Activated B cell treated with CpG ODN at 0.5 μM for 24 hours (primary cell): Measurements from ENCODE around the gene CD207. TPM values are rescaled to one million over a fixed set of nuclear protein-coding genes. Genes with fewer than 3 reads are reported as not detected.

ENCODE experiments used
- ATAC-seq: fragments of 200-7000 bp; cut with Tn5 transposase; one replicate; pipeline ENCODE4 v1.10.0; 2021; ENCODE audit warnings: low read depth, mild to moderate bottlenecking, moderate library complexity
- CTCF ChIA-PET: fragments of 350-600 bp; sonication (Branson Sonifier 250); formaldehyde crosslinking; loops from one replicate; lab custom pipeline; 2021; ENCODE audit warnings: antibody characterized with exemption; lab: Charles Lee
- POLR2A ChIA-PET: fragments of 350-600 bp; sonication (Branson Sonifier 250); formaldehyde crosslinking; loops from one replicate; lab custom pipeline; 2021; ENCODE audit warnings: antibody characterized with exemption; lab: Charles Lee
- DNase-seq: peaks from one replicate; pipeline ENCODE4 v3.0.0; 2022
- H3K27ac Mint-ChIP-seq: one replicate; pipeline ENCODE4 v1.8.0; 2020; ENCODE audit warnings: mixed read lengths
- H3K27me3 Mint-ChIP-seq: one replicate; pipeline ENCODE4 v1.8.0; 2021; ENCODE audit warnings: mixed read lengths
- H3K36me3 Mint-ChIP-seq: one replicate; pipeline ENCODE4 v1.8.0; 2021; ENCODE audit warnings: low read depth, mixed read lengths
- H3K4me1 Mint-ChIP-seq: one replicate; pipeline ENCODE4 v1.8.0; 2021; ENCODE audit warnings: mixed read lengths
- H3K4me3 Mint-ChIP-seq: one replicate; pipeline ENCODE4 v1.8.0; 2020; ENCODE audit warnings: mild to moderate bottlenecking, mixed read lengths
- H3K9me3 Mint-ChIP-seq: one replicate; pipeline ENCODE4 v1.8.0; 2020; ENCODE audit warnings: mixed read lengths
- CTCF ChIP-seq: fragments of 200-600 bp; IDR thresholded peaks from one replicate; pipeline ENCODE4 v1.8.0; 2022; ENCODE audit warnings: antibody characterized with exemption, mild to moderate bottlenecking
- intact Hi-C: fragments of 100-400 bp; cut with micrococcal nuclease; formaldehyde crosslinking; loops from one replicate; pipeline ENCODE4 v1.15.1; 2024
- total RNA-seq: library from RNA; stranded (reverse); gene quantifications from 2 replicates; pipeline ENCODE4 v1.2.3, GENCODE V29; 2022

The CD207 gene
- total RNA-seq, 1 donor from 2014 or later, result not detected

- ChIA-PET CTCF (interaction anchor here (2.6 to 6.9 kb wide), 2 partner anchors 78 to 132 kb away, joined by 7 to 62 read pairs; no protein-coding TSS in a partner anchor), POLR2A (no interaction called here)
- H3K4me3 Mint-ChIP-seq, result no peak overlapping the region
- no peak overlapping the region for H3K27ac Mint-ChIP-seq
- intact Hi-C loops, result no loop called here
- peaks cover 41% of the 10 kb centered on the region for H3K27me3 Mint-ChIP-seq
- ATAC-seq, result no peak
- H3K9me3 Mint-ChIP-seq, result no peaks in the 10 kb centered on the region
- peaks cover 6% of the 10 kb centered on the region for H3K4me1 Mint-ChIP-seq
- DNase-seq, result no peak
- no peak for TF ChIP-seq CTCF
- no peaks in the 10 kb centered on the region for H3K36me3 Mint-ChIP-seq
These were observed 33.4 kb upstream of the CD207 start for GRCh38 chr2:70868970-70869369.

- H3K27ac Mint-ChIP-seq, result no peak overlapping the region
- DNase-seq (peak; percentile 39), ATAC-seq (no peak)
- peak; percentile 50 for TF ChIP-seq CTCF
- POLR2A ChIA-PET, result no interaction called here
- H3K36me3 Mint-ChIP-seq, result no peaks in the 10 kb centered on the region
- peaks cover 3% of the 10 kb centered on the region for H3K4me1 Mint-ChIP-seq
- intact Hi-C loops, result loop anchor here (2.0 kb wide), 1 partner anchor 87 kb away; no protein-coding TSS in a partner anchor
- no peak overlapping the region for H3K4me3 Mint-ChIP-seq
- CTCF ChIA-PET, result interaction anchor here (1.1 to 3.1 kb wide), 2 partner anchors 9 to 86 kb away, joined by 5 to 19 read pairs; no protein-coding TSS in a partner anchor
- H3K9me3 Mint-ChIP-seq, result no peaks in the 10 kb centered on the region
- H3K27me3 Mint-ChIP-seq, result peaks cover 54% of the 10 kb centered on the region
These were observed 26.4 kb upstream of the CD207 start for GRCh38 chr2:70861777-70862625.

GRCh38 chr2:70855667-70856066, 20.1 kb upstream of the CD207 start:
- H3K27ac Mint-ChIP-seq, result no peak overlapping the region
- intact Hi-C loops, result no loop called here
- no peaks in the 10 kb centered on the region for H3K4me1 Mint-ChIP-seq
- POLR2A ChIA-PET, result no interaction called here
- H3K9me3 Mint-ChIP-seq, result no peaks in the 10 kb centered on the region
- no peak for DNase-seq
- H3K4me3 Mint-ChIP-seq, result no peak overlapping the region
- CTCF ChIA-PET, result interaction anchor here (1.2 kb wide), 1 partner anchor 24 kb away, joined by 4 read pairs; no protein-coding TSS in a partner anchor
- no peak for TF ChIP-seq CTCF
- H3K36me3 Mint-ChIP-seq, result no peaks in the 10 kb centered on the region
- peaks cover 25% of the 10 kb centered on the region for H3K27me3 Mint-ChIP-seq
- ATAC-seq, result no peak

- Mint-ChIP-seq H3K36me3 (no peaks in the 10 kb centered on the region), H3K9me3 (no peaks in the 10 kb centered on the region), H3K4me3 (no peak overlapping the region), H3K27ac (no peak overlapping the region), H3K27me3 (peaks cover 16% of the 10 kb centered on the region), H3K4me1 (no peaks in the 10 kb centered on the region)
- CTCF ChIA-PET, result no interaction called here
- DNase-seq (no peak), ATAC-seq (no peak)
- POLR2A ChIA-PET, result no interaction called here
- intact Hi-C loops, result no loop called here
- no peak for TF ChIP-seq CTCF
These were observed 18.8 kb upstream of the CD207 start for GRCh38 chr2:70854411-70854810.

GRCh38 chr2:70852824-70853223, 17.2 kb upstream of the CD207 start:
- no peak overlapping the region for H3K4me3 Mint-ChIP-seq
- CTCF ChIA-PET, result interaction anchor here (1.3 kb wide), 1 partner anchor 10 kb away, joined by 3 read pairs; no protein-coding TSS in a partner anchor
- no peak for ATAC-seq
- H3K4me1 Mint-ChIP-seq, result no peaks in the 10 kb centered on the region
- no peak for TF ChIP-seq CTCF
- intact Hi-C loops, result no loop called here
- DNase-seq, result no peak
- no peaks in the 10 kb centered on the region for H3K9me3 Mint-ChIP-seq
- no peaks in the 10 kb centered on the region for H3K36me3 Mint-ChIP-seq
- POLR2A ChIA-PET, result no interaction called here
- no peak overlapping the region for H3K27ac Mint-ChIP-seq
- H3K27me3 Mint-ChIP-seq, result peaks cover 9% of the 10 kb centered on the region
